GM19025 (cell line): ENCODE data around the gene PSMC5.
A peak's percentile ranks its signal among the peaks of the same experiment; 100 is the strongest.

Experiments used
- ATAC-seq: cut with Tn5 transposase; IDR thresholded peaks from one replicate; pipeline ENCODE4 v1.9.1; 2021; ENCODE audit warnings: mild to moderate bottlenecking, low read depth, moderate library complexity; ENCODE audit not compliant: unreplicated experiment

Gene PSMC5

DNA sequence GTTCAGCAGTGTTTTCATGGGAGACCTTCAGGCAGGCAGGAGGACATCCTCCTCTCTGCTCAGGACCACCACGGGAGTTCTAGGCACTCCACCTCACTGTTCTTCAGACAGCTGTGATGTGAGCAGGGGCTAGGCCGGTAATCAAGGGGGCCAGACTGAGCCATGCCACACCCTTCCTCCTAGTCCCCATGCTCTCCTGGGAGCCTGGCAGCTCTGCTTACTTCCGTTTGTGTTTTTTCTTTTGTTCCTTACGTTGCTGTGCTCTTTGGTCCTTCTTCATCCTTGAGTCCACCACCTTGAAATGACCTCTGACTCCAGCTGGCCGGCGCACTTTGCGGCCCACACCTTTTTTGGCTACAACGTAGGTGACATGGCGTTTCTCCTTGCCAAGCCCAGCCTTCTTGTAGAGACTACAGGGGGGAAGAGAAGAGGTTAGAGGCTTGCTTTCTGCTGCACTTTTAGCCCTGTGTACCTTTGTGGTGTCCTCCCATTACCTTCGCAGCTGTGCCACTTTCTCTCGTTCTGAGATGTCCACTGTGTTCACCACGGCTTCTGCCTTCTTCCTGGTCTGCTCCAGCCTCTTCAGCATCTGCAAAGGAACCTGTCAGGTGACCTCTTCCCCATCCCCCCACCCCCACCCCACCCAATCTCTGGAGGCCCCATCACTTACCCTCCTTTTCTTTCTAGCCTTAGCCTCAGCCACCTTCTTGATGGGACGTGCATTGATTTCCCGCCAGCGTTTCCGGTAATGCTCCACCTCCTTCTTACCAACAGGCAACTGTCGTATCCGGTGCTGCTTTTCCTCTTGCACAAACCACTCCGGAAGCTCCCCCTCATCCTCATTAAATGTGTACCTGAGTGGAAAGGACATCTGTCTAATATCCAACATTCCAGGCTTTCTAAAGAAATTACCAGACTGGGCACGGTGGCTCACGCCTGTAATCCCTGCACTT, 7.4 kb upstream of the PSMC5 start:
- ATAC-seq = no peak

GRCh38 chr17:63820963-63821561, 6.2 kb upstream of the PSMC5 start:
- ATAC-seq = no peak

GRCh38 chr17:63821804-63822203, 5.4 kb upstream of the PSMC5 start:
- no peak for ATAC-seq

DNA sequence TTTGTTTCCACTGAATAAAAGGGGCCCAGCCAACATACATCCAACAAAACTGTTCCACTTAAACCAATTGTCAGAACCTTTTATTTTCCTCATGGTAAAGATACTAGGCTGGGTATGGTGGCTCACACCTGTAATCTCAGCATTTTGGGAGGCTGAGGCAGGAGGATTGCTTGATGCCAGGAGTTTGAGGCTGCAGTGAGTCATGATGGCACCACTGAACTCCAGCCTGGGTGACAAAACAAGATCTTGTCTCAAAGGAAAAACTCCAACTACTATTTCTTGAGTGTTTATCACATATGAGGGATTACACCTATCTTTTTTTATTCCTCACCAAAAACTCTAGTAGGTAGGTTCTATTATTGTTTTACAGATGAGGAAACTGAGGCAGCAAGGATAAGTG, 4.7 kb upstream of the PSMC5 start:
- no peak for ATAC-seq

- no peak for ATAC-seq
Observed at GRCh38 chr17:63823659-63824331, 3.4 kb upstream of the PSMC5 start.

GRCh38 chr17:63824362-63824761, 2.9 kb upstream of the PSMC5 start:
- ATAC-seq = no peak

- no peak for ATAC-seq
Observed at GRCh38 chr17:63826468-63827001, 696 bp upstream of the PSMC5 start.

DNA sequence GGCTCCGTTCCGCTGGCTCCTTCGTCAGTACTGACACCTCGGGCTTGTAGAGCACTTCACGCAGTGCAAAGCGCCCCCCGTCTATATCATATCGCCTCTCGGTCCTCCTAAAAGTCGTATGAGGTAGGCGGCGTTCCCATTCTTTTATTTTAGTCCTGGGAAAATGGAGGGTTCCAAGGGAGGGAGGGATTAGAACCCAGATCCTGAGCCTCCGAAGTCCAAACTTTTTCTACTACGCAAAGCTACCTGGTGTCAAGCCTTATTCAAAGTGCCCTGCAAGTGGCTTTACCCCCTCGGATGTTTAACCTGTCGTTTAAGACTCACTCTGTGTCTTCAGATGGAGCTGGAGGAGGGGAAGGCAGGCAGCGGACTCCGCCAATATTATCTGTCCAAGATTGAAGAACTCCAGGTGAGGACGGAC, 580 bp downstream of the PSMC5 start:
- no peak for ATAC-seq

DNA sequence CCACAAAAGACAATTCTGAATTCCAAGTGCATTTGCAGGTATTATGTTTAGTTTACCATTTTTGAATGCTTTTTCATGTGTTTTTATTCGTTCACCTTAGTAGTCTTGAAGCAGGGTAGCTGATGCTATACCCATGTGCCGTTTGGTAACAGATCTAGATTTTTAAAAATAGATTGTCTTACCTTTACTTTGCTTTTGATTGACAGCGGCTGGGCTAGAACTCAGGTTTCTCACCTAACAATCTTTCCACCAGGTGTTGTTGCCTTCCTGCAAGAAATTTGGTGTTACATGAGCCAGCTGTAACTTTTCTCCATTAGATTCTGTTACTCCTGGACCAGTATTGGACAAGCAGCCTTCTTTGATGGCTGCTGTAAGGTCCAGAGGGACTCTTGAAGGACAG, 1.7 kb downstream of the PSMC5 start:
- ATAC-seq = no peak

DNA sequence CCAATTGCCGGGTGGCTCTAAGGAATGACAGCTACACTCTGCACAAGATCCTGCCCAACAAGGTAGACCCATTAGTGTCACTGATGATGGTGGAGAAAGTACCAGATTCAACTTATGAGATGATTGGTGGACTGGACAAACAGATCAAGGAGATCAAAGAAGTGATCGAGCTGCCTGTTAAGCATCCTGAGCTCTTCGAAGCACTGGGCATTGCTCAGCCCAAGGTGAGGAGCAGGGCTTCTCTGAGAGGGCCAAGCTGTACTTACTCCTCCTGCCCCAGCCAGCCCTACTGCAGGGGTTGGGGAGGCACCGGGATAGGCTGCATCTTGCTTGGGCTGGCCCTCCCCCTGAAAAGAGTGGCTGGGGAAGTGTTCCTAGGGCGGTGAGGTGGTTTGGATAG, 3.0 kb downstream of the PSMC5 start:
- no peak for ATAC-seq

DNA sequence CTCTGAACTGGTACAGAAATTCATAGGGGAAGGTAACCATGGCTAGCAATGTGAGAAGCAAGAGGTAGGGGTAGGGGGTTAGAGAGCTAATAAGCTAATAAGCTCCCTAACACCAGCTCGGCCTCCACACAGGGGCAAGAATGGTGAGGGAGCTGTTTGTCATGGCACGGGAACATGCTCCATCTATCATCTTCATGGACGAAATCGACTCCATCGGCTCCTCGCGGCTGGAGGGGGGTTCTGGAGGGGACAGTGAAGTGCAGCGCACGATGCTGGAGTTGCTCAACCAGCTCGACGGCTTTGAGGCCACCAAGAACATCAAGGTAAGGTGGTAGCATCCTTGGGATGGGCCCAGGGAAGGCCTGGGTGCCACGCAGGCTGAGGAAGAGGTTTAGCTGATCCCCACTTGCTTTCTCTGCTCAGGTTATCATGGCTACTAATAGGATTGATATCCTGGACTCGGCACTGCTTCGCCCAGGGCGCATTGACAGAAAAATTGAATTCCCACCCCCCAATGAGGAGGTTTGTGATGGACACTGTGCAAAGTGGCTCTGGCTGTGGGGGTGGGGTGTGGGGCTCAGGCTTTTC, 3.8 kb downstream of the PSMC5 start:
- ATAC-seq = no peak

GRCh38 chr17:63831505-63831904, 4.3 kb downstream of the PSMC5 start:
- ATAC-seq = no peak

DNA sequence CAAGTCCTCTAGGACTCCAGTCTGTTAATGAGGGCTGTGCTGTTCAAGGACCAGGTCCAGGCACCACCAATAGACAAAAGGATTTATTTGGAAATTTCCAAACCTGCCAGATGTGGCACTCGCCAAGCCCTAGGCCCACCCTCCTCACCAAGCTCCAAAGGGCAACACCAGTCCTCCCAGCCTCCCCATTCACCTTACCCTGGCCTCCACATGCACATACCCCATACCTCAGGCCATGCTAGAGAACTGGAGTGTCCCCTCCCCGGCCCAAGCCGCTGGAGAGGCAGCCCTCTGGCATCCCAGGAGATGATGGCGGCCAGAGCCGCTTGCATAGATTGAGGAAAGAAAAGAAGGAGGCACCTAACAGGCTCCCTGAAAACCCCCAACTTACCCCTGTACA, 4.8 kb downstream of the PSMC5 start:
- ATAC-seq = no peak

GRCh38 chr17:63832455-63832854, 5.2 kb downstream of the PSMC5 start:
- ATAC-seq = no peak

GRCh38 chr17:63833026-63833740, 6.0 kb downstream of the PSMC5 start:
- ATAC-seq = no peak

- no peak for ATAC-seq
Observed at GRCh38 chr17:63833741-63834373, 6.6 kb downstream of the PSMC5 start.

- peak; percentile 60 for ATAC-seq
Observed at GRCh38 chr17:63834431-63835166, 7.4 kb downstream of the PSMC5 start.

GRCh38 chr17:63835167-63835720, 8.0 kb downstream of the PSMC5 start:
- no peak for ATAC-seq

- ATAC-seq = no peak
Observed at GRCh38 chr17:63836811-63837210, 9.6 kb downstream of the PSMC5 start.
